HepG2 (cell line): ENCODE data around the gene RUNX2. TPM values are rescaled to one million over a fixed set of nuclear protein-coding genes. Genes with fewer than 3 reads are reported as not detected.

Experiments used
- ATAC-seq: fragments of 200-7000 bp; cut with Tn5 transposase; 3 replicates; pipeline ENCODE4 v1.9.1; 2020; ENCODE audit warnings: mild to moderate bottlenecking, moderate library complexity
- BruUV-seq: library from RNA; stranded (reverse); fragments of 400-500 nt; replicated peaks from 2 replicates; lab custom pipeline; 2021; lab: Mats Ljungman, UMichigan
- CTCF ChIA-PET: fragments of 300-600 bp; formaldehyde crosslinking; extraction: SDS; loops from one replicate; lab custom pipeline; 2021; ENCODE audit warnings: low total read pairs, inconsistent platforms, low intra/inter-chr PET ratio; lab: Yijun Ruan, JAX
- POLR2A ChIA-PET: fragments of 350-600 bp; sonication (Branson Sonifier 250); formaldehyde crosslinking; loops from one replicate; lab custom pipeline; 2020; ENCODE audit warnings: antibody characterized with exemption, inconsistent platforms; lab: Yijun Ruan, JAX
- DNase-seq: peaks from one replicate; pipeline ENCODE4 v3.0.0-alpha.2; 2015; ENCODE audit warnings: low spot score
- FAIRE-seq: peaks from 3 replicates; lab custom pipeline; 2011; peaks lifted over from hg19 to GRCh38; lab: Jason Lieb, UNC
- H2AFZ ChIP-seq: one replicate; pipeline ENCODE4 v1.6.1; 2011; ENCODE audit warnings: low read length, inconsistent platforms
- H3K27ac ChIP-seq: fragments of 300-600 bp; 3 replicates; pipeline ENCODE4 v1.8.0; 2011; ENCODE audit warnings: mixed run types, mild to moderate bottlenecking, mixed read lengths, low read length, inconsistent platforms; ENCODE audit not compliant: insufficient read depth; ENCODE audit errors: extremely low read length
- H3K27me3 ChIP-seq, 2 experiments: fragments of 200-600 bp in 1 of 2; 2 replicates in 1 of 2; 3 replicates in 1 of 2; pipeline versions ENCODE4 v1.6.0 to v1.8.0; 2011; ENCODE audit warnings: low read length in 2 of 2, mild to moderate bottlenecking in 2 of 2, moderate library complexity in 2 of 2, inconsistent platforms in 1 of 2; ENCODE audit not compliant: insufficient read depth in 2 of 2, control insufficient read depth in 1 of 2
- H3K36me3 ChIP-seq, 2 experiments: fragments of 200-600 bp in 1 of 2; replicated peaks in 1 of 2; 2 replicates in 1 of 2; 3 replicates in 1 of 2; pipeline versions ENCODE4 v1.5.1 to v1.8.0; 2011; ENCODE audit warnings: low read length in 2 of 2, inconsistent platforms in 1 of 2; ENCODE audit not compliant: insufficient read depth in 2 of 2, control insufficient read depth in 1 of 2
- H3K4me1 ChIP-seq: 2 replicates; pipeline ENCODE4 v1.5.1; 2012; ENCODE audit warnings: low read length, inconsistent platforms; ENCODE audit not compliant: insufficient read depth
- H3K4me2 ChIP-seq: 2 replicates; pipeline ENCODE4 v1.6.0; 2011; ENCODE audit warnings: low read depth, low read length, inconsistent platforms
- H3K4me3 ChIP-seq, 3 experiments: fragments of 200-600 bp in 1 of 3; sonication (generic), shearing (Covaris generic) in 1 of 3; replicated peaks in 1 of 3; 2 replicates each; pipeline ENCODE4 v1.5.1; 2011 to 2016; ENCODE audit warnings: low read length in 3 of 3, inconsistent platforms in 2 of 3, low read depth in 2 of 3, mild to moderate bottlenecking in 2 of 3, control low read depth in 1 of 3, mixed read lengths in 1 of 3; ENCODE audit not compliant: insufficient read depth in 1 of 3
- H3K79me2 ChIP-seq: one replicate; pipeline ENCODE4 v1.6.1; 2011; ENCODE audit warnings: low read length, inconsistent platforms; ENCODE audit not compliant: insufficient read depth
- H3K9ac ChIP-seq: 2 replicates; pipeline ENCODE4 v1.6.0; 2011; ENCODE audit warnings: mild to moderate bottlenecking, low read depth, low read length, inconsistent platforms; ENCODE audit not compliant: insufficient read depth
- H3K9me3 ChIP-seq: 2 replicates; pipeline ENCODE4 v1.5.1; 2012; ENCODE audit warnings: mild to moderate bottlenecking, low read length
- H4K20me1 ChIP-seq: 2 replicates; pipeline ENCODE4 v1.6.0; 2011; ENCODE audit warnings: inconsistent platforms, mild to moderate bottlenecking, low read length, moderate library complexity; ENCODE audit not compliant: insufficient read depth
- HOMEZ ChIP-seq: IDR thresholded peaks from 2 replicates; pipeline ENCODE4 v1.6.1; 2016; ENCODE audit warnings: low read depth
- KLF11 ChIP-seq: IDR thresholded peaks from 2 replicates; pipeline ENCODE4 v1.6.1; 2016; ENCODE audit warnings: missing compliant biosample characterization
- KLF6 ChIP-seq: IDR thresholded peaks from 2 replicates; pipeline ENCODE4 v1.8.0; 2016; ENCODE audit warnings: missing biosample characterization, missing genetic modification reagents
- PHF21A ChIP-seq: sonication (generic); formaldehyde crosslinking; IDR thresholded peaks from 2 replicates; pipeline ENCODE4 v1.5.0; 2020; ENCODE audit warnings: mild to moderate bottlenecking, missing genetic modification reagents
- SALL1 ChIP-seq: sonication (generic); formaldehyde crosslinking; IDR thresholded peaks from 2 replicates; pipeline ENCODE4 v1.8.0; 2022; ENCODE audit warnings: mild to moderate bottlenecking, missing genetic modification reagents
- SOX6 ChIP-seq, 2 experiments: fragments of 450-650 bp in 1 of 2; sonication (generic) in 1 of 2; formaldehyde crosslinking in 1 of 2; IDR thresholded peaks; 2 replicates each; pipeline versions ENCODE4 v1.4.0 to v1.6.1; 2017 to 2020; ENCODE audit warnings: antibody characterized with exemption in 1 of 2, mild to moderate bottlenecking in 1 of 2, missing genetic modification reagents in 1 of 2
- SP1 ChIP-seq, 2 experiments: fragments of 450-650 bp in 1 of 2; sonication (generic) in 1 of 2; formaldehyde crosslinking in 1 of 2; IDR thresholded peaks; 2 replicates each; pipeline versions ENCODE4 v1.4.0 to v1.6.1; 2016 to 2020; ENCODE audit warnings: missing genetic modification reagents in 1 of 2
- SRSF1 ChIP-seq: fragments of 200-400 bp; formaldehyde crosslinking; optimal IDR thresholded peaks from 2 replicates; pipeline ENCODE3; 2017; ENCODE audit warnings: mild to moderate bottlenecking, low read depth, low read length, moderate library complexity
- ZC3H4 ChIP-seq: sonication (generic); formaldehyde crosslinking; IDR thresholded peaks from 2 replicates; pipeline ENCODE4 v1.4.0; 2020; ENCODE audit warnings: missing genetic modification reagents, borderline replicate concordance
- ZNF335 ChIP-seq: sonication (generic); formaldehyde crosslinking; IDR thresholded peaks from 2 replicates; pipeline ENCODE4 v1.4.0; 2020; ENCODE audit warnings: missing genetic modification reagents
- ZNF615 ChIP-seq: sonication (generic); formaldehyde crosslinking; IDR thresholded peaks from 2 replicates; pipeline ENCODE4 v1.5.0; 2020; ENCODE audit warnings: mild to moderate bottlenecking, missing genetic modification reagents, borderline replicate concordance
- ZNF674 ChIP-seq: sonication (generic); formaldehyde crosslinking; IDR thresholded peaks from 2 replicates; pipeline ENCODE4 v1.5.0; 2020; ENCODE audit warnings: low read depth, mild to moderate bottlenecking, missing genetic modification reagents
- in situ Hi-C: cut with HindIII; loops from 2 replicates; pipeline ENCODE4 v1.10.0; 2017; ENCODE audit warnings: low pct_unique_long_range_greater_than_20kb; ENCODE audit not compliant: extremely low pct_ligation_motif_present
- intact Hi-C: fragments of 100-400 bp; cut with micrococcal nuclease; formaldehyde crosslinking; loops from one replicate; pipeline ENCODE4 v1.10.0; 2022; ENCODE audit not compliant: unreplicated experiment
- polyA plus RNA-seq, 8 experiments: library from polyadenylated mRNA; depleted of rRNA in 3 of 8; stranded (reverse) in 7 of 8; unstranded in 1 of 8; fragments of >200 nt; fragmentation: Illumina TruSeq in 4 of 8; extraction: Trizol in 4 of 8; gene quantifications; 2 replicates each; pipeline versions ENCODE4 v1.2.1 to v1.2.3, GENCODE V29; 2011 to 2016; ENCODE audit warnings: low read depth in 4 of 8, missing spikeins in 1 of 8, mixed read lengths in 1 of 8; ENCODE audit not compliant: insufficient read depth in 1 of 8
- total RNA-seq, 5 experiments: library from RNA; depleted of rRNA; stranded (reverse); fragments of >200 nt; fragmentation: Illumina TruSeq; extraction: Trizol; gene quantifications; 2 replicates each; pipeline ENCODE4 v1.2.3, GENCODE V29; 2016; ENCODE audit warnings: low read depth in 1 of 5
- TF ChIP-seq, protein P1 (sequence below): IDR thresholded peaks from 2 replicates; pipeline ENCODE4 v1.6.1; 2016; ENCODE audit warnings: control low read depth

Gene RUNX2
- total and polyA plus RNA-seq, 2 of the 13 experiments (the other 11 are each of a cell fraction or from before 2014, with no cell fraction given), result not detected

DNA sequence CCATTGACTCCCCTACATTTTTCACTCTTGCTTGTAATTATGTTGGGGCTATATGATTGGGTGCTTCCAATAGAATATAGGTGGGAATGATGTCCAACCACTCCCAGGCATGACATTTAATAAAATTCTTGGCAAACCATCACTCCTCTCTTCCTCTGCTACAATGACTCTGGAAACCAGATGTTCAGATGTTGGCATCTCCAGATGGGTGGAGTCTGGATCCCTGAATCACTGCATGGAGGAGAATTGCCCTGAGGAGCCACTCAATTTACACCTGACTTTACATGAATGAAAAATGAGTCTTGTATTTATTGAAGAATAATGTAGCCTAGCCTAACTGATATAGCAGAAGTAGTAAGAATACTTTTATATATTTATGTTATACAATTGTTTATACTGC is 356.3 kb downstream of the RUNX2 start:
- H3K4me2 ChIP-seq, result no peak overlapping the region
- no peak overlapping the region for H3K4me3 ChIP-seq
- no peaks in the 10 kb centered on the region for H3K79me2 ChIP-seq
- POLR2A ChIA-PET, result no interaction called here
- H3K36me3 ChIP-seq, result no peaks in the 10 kb centered on the region
- no TSS peak for BruUV-seq
- peaks cover 0 to 7% of the 10 kb centered on the region in 2 experiments; a peak in 1 of 5 replicates for H3K27me3 ChIP-seq
- ATAC-seq (no peak), FAIRE-seq (no peak), DNase-seq (no peak)
- H3K27ac ChIP-seq, result no peak overlapping the region
- in situ Hi-C loops, result no loop called here
- CTCF ChIA-PET, result no interaction called here
- no peaks in the 10 kb centered on the region for H4K20me1 ChIP-seq
- peaks cover 14% of the 10 kb centered on the region for H3K4me1 ChIP-seq
- H2AFZ ChIP-seq, result no peak overlapping the region
- no peak for TF ChIP-seq ZC3H4 (CRISPR knock-in tag)
- no peak for TF ChIP-seq PHF21A
- TF ChIP-seq ZNF335, result no peak
- no peak for TF ChIP-seq ZNF615
- TF ChIP-seq ZNF674 (CRISPR knock-in tag), result no peak
- TF ChIP-seq HOMEZ (CRISPR knock-in tag), result no peak
- no peak for TF ChIP-seq KLF11
- no peak for TF ChIP-seq SOX6 (IDR thresholded peaks at IDR 0.05)
- TF ChIP-seq SOX6 (CRISPR knock-in tag; IDR thresholded peaks at IDR 0.05), result no peak
- TF ChIP-seq, protein P1, sequence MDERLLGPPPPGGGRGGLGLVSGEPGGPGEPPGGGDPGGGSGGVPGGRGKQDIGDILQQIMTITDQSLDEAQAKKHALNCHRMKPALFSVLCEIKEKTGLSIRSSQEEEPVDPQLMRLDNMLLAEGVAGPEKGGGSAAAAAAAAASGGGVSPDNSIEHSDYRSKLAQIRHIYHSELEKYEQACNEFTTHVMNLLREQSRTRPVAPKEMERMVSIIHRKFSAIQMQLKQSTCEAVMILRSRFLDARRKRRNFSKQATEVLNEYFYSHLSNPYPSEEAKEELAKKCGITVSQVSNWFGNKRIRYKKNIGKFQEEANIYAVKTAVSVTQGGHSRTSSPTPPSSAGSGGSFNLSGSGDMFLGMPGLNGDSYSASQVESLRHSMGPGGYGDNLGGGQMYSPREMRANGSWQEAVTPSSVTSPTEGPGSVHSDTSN (CRISPR knock-in tag), result no peak
- no peak for TF ChIP-seq SALL1
- no peak for TF ChIP-seq KLF6
- TF ChIP-seq SRSF1, result no peak
- no peak for TF ChIP-seq SP1 (IDR thresholded peaks at IDR 0.05)
- TF ChIP-seq SP1 (CRISPR knock-in tag; IDR thresholded peaks at IDR 0.05), result no peak
- TF ChIP-seq, all 625 proteins: peak for 0
- Histone ChIP-seq H3K9ac (no peak overlapping the region), H3K9me3 (peaks cover 5% of the 10 kb centered on the region; the same call in 1 of the 2 replicates)
- intact Hi-C loops, result no loop called here
